ENCODE results near the gene OR6J1.

- TF ChIP-seq EZH2 (IDR thresholded peaks at IDR 0.05; ENCODE audit: insufficient read depth, poor library complexity, severe bottlenecking) = no peak
- TF ChIP-seq EZH2phosphoT487 (IDR thresholded peaks at IDR 0.05; ENCODE audit: insufficient read depth, low read depth) = no peak
Observed at GRCh38 chr14:22589096-22589839, 54.9 kb downstream of the OR6J1 start, which contains the start of gene DAD1.
